Islet of Langerhans (tissue), 1 donor: Measurements from ENCODE around the gene JPH2.

Experiments
- FAIRE-seq: peaks from one replicate; lab custom pipeline; 2011; peaks lifted over from hg19 to GRCh38; lab: Jason Lieb, UNC

Gene JPH2

DNA sequence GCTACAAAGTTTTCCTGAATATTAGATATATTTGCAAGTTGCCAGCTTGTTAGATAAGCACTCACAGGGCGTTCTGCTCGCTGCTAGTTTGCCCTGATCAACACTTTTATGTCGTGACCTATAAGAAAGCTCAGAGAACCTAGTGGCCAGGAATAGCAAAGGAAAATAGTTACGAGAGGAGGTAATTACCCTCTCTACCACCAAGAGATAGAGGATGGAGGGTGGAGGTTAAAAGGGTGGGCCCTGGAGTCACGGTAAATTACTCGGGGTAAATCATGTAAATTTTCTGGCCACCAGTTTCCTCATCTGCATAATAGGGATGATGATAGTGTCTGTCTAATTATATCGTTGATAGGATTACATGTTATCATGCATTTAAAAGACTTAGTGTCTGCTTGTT lies 87.2 kb downstream of the JPH2 start:
- no peak for FAIRE-seq

- no peak for FAIRE-seq
These were observed 88.3 kb downstream of the JPH2 start for GRCh38 chr20:44098657-44099056.

DNA sequence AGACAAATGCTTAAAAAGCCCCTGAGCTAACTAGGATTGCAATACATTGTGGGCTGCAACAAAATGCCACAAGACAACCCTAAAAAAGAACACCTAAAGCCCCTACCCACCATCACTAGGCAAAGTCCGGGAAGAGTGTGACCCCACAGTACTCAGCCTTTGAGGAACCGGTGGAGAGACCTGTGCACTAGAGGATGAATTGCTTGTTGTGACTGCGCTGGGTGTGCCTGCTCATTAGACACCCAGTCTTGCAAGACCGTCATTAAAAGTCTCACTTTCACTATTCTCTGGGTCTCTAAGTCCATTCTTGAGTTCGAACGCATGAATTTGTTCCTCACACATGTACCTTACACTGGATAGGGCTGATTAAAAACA lies 88.7 kb downstream of the JPH2 start:
- no peak for FAIRE-seq

GRCh38 chr20:44097521-44098255 lies 89.3 kb downstream of the JPH2 start:
- FAIRE-seq = no peak

DNA sequence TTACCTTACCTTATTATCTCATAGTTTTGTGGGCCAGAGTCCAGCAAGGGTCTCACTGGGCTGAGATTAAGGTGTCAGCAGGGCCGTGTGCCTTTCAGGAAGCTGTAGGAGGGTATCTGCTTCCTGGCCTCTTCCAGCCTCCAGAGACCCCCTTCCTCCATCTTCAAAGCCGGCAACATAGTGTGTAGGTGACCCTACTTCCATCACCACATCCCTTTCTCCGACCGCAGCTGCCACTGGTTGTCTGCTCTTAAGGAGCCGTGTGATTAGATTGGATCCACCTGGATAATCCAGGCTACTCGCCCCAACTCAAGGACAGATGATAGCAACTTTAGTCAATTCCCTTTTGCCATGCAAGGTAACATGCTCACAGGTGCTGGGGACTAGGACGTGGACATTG lies 91.2 kb downstream of the JPH2 start:
- no peak for FAIRE-seq

DNA sequence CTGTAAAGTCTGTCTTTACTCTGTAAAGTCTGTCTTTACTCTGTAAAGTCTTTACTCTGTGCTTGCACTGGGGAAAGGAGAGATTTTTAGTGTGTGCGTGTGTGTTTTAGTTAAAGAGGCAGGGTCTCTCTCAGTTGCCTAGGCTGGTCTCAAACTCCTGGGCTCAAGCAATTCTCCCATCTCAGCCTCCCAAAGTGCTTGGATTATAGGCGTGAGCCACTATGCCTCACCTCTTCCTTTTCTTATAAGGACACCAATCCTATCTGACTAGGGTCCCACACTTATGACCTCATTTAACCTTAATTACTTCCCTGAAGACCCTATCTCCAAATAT lies 93.8 kb downstream of the JPH2 start:
- FAIRE-seq = no peak

DNA sequence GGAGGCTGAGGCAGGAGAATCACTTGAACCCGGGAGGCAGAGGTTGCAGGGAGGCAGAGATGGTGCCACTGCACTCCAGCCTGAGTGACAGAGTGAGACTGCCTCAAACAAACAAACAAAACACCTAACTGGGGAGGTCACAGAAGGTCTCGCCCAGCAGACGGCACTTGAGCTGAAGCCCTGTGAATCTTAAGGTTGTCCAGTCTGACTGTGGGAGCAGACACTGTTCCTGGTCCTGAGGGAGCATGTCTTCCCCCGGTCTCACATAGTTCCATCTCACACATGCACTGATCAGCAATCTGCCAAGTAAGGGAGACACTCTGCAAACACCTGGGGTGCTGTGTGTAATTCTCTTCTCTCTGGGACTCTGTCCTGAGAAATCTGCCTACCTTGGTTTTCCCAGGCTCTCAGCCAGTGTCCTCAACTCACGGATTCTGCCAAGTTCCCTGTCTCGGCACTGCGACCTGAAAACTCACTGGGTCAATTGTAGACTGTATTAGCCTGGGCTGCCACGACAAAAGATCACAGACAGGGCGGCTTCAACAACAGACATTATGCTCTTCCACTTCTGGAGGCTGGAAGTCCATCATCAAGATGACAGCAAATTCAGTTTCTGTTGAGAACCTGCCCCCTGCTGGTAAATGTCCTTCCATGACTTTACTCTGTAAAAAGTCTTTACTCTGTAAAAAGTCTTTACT lies 94.3 kb downstream of the JPH2 start:
- FAIRE-seq = no peak

GRCh38 chr20:44091026-44091425 lies 96.0 kb downstream of the JPH2 start:
- no peak for FAIRE-seq

- no peak for FAIRE-seq
These were observed 96.9 kb downstream of the JPH2 start for GRCh38 chr20:44089987-44090674.

- FAIRE-seq = no peak
These were observed 99.2 kb downstream of the JPH2 start for GRCh38 chr20:44087857-44088120.

DNA sequence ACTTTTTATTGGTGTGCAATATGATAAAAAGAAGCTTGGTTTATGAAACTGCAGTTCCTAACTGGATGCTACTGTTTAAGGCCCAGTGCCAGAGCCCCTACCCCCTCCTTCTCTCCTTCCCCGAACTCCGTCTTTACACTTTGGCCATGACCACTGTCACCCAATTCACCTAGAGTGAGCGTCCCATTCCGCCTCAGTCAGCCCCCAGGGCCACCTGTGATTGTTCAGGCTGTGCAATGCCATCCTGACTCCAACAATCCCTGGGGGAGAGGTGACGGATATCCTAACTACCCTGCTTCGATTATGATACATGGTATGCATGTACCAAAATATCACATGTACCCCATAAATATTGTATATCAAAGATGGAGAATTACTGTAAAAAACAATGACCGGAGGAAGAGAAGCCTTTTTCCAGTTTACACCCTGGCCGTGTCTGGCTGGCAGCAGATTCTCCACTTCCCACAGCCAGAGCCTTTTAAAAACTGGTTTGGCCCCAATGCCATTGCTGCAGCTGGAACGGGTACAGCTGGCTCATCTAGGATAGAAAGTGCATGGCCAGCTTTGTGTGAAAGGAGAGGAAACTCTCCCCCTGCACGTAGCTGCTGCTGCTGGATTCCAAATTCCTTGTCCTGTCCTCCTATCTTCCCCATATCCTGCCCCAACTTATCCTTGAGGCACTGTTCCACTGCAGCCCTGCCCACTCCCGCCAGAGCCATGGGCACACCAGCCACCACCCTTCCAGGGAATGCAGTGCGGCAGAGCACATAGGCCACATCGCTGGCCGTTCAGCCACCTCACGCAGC lies 99.7 kb downstream of the JPH2 start:
- no peak for FAIRE-seq

- FAIRE-seq = no peak
These were observed 101.2 kb downstream of the JPH2 start for GRCh38 chr20:44085616-44086434.

- no peak for FAIRE-seq
These were observed 102.1 kb downstream of the JPH2 start for GRCh38 chr20:44084891-44085290.

DNA sequence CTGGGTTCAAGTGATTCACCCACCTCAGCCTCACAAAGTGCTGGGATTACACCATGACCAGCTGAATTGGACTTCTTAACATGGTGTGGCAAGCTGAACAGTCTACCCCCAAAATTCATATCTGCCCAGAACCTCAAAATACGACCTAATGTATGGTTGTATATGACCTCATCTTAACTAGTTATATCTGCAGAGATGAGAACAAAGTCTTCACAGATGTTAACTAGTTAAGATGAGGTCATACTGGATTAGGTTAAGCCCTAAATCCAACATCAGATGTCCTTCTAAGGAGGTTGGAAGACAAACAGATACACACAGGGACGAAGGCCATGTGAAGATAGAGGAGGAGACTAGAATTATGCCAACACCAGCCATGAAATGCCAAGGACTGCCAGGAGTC lies 102.5 kb downstream of the JPH2 start:
- no peak for FAIRE-seq

- FAIRE-seq = no peak
These were observed 103.6 kb downstream of the JPH2 start for GRCh38 chr20:44083220-44083933.

DNA sequence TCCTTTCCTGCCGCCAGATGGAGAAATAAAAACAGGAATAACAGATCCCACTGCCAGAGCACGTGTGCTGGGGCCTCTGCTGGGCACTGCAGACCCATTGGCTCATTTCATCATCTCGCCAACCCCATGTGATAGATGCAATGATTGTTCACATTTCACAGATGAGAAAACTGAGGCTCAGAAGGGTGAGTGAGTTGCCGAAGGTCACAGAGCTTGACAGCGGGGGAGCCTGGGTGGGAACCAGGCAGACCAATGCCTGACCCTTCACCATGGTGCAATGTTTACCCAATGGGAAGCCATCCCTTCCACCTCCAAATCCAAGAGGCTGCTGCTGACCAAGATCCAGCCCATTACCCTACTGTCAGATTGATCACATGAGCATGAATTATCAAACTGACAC lies 105.1 kb downstream of the JPH2 start:
- FAIRE-seq = no peak

DNA sequence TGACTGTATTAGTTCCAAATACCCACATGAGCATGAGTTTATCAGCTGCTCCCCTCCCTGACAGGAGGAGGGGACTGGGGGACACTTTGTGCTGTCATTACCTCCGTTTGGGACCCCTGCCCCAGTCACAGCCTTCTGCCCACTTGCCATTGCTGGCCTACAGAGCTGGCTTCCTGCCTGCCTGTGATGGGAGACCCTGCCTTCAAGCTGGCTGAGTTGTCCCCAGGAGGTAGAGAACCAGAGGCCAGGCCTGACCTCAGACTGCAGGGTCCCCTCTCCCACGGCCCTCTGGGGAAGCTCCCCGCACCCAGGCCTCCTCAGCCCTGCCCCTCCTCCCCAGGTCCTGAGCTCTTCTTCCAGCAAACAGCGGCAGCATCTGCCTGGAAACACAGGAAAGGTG lies 105.5 kb downstream of the JPH2 start:
- FAIRE-seq = no peak

DNA sequence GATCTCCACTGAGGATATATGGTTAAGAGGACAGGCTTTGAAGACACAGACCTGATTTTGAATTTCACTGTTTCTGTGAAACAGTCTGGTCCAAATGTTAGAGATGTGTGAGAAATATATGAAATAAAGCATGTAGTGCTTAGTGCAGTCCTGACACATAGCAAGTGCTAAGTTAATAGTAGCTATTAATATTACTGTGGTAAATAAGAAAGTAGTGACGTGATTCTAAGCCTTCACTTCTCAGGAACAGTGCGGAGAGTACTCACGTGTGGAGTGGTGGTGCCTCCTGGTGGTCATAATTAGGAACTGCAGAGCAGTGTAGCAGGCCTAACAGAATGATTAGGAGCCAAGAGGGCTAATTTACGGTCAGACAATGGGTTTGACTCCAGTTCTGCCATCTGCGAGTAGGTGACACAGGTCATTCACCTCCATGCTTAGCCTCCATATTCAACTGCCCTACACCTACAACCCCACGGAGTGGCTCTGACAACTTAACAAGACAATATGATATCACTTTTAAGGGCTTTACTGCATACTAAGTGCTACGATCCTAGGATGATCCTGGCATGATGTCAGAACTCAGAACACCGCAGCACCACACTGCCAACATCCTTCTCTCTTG lies 106.2 kb downstream of the JPH2 start:
- no peak for FAIRE-seq

GRCh38 chr20:44080064-44080463 lies 106.9 kb downstream of the JPH2 start:
- FAIRE-seq = no peak

GRCh38 chr20:44079291-44079690 lies 107.7 kb downstream of the JPH2 start:
- FAIRE-seq = no peak

GRCh38 chr20:44075950-44076232 lies 111.1 kb downstream of the JPH2 start:
- FAIRE-seq = no peak
